ENCODE data around the gene HPD.

DNA sequence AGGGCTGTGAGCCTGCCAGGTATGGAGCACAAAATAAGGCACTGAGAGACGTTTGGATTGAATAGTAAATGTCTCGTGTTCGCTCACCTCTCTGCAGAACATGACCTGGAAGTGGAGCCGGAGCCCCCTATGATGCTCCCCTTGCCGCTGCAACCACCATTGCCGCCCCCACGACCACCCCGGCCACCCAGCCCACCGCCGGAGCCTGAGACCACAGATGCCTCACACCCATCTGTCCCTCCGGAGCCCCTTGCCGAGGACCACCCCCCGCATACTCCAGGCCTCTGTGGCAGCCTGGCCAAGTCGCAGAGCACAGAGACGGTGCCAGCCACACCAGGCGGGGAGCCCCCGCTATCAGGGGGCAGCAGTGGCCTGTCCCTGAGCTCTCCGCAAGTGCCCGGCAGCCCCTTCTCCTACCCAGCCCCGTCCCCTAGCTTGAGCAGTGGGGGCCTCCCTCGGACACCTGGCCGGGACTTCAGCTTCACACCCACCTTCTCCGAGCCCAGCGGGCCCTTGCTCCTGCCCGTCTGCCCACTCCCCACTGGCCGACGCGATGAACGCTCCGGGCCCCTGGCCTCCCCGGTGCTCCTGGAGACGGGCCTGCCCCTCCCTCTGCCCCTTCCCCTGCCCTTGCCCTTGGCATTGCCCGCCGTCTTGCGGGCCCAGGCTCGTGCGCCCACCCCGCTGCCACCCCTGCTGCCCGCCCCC lies 36.1 kb downstream of the HPD start:
- TF ChIP-seq, protein P1, sequence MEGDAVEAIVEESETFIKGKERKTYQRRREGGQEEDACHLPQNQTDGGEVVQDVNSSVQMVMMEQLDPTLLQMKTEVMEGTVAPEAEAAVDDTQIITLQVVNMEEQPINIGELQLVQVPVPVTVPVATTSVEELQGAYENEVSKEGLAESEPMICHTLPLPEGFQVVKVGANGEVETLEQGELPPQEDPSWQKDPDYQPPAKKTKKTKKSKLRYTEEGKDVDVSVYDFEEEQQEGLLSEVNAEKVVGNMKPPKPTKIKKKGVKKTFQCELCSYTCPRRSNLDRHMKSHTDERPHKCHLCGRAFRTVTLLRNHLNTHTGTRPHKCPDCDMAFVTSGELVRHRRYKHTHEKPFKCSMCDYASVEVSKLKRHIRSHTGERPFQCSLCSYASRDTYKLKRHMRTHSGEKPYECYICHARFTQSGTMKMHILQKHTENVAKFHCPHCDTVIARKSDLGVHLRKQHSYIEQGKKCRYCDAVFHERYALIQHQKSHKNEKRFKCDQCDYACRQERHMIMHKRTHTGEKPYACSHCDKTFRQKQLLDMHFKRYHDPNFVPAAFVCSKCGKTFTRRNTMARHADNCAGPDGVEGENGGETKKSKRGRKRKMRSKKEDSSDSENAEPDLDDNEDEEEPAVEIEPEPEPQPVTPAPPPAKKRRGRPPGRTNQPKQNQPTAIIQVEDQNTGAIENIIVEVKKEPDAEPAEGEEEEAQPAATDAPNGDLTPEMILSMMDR (conservative IDR thresholded peaks at IDR 0.05; ENCODE audit: low read depth, low read length): no peak
- TF ChIP-seq RFX5 (IDR thresholded peaks at IDR 0.05; ENCODE audit: low read depth, low read length) (no peak), SMC3 (IDR thresholded peaks at IDR 0.05; ENCODE audit: low read depth, low read length) (no peak), RAD21 (IDR thresholded peaks at IDR 0.05; ENCODE audit: low read length) (no peak), CHD1 (IDR thresholded peaks at IDR 0.05; ENCODE audit: low read depth, low read length) (no peak), MAFK (IDR thresholded peaks at IDR 0.05; ENCODE audit: low read depth, low read length) (no peak), POLR2A (IDR thresholded peaks at IDR 0.05; ENCODE audit: low read depth, low read length) (no peak), BHLHE40 (IDR thresholded peaks at IDR 0.05; ENCODE audit: low read depth, low read length) (no peak), CEBPB (IDR thresholded peaks at IDR 0.05; ENCODE audit: low read depth, low read length) (no peak), RCOR1 (IDR thresholded peaks at IDR 0.05; ENCODE audit: insufficient replicate concordance, low read length) (no peak)
- TF ChIP-seq, protein P2, sequence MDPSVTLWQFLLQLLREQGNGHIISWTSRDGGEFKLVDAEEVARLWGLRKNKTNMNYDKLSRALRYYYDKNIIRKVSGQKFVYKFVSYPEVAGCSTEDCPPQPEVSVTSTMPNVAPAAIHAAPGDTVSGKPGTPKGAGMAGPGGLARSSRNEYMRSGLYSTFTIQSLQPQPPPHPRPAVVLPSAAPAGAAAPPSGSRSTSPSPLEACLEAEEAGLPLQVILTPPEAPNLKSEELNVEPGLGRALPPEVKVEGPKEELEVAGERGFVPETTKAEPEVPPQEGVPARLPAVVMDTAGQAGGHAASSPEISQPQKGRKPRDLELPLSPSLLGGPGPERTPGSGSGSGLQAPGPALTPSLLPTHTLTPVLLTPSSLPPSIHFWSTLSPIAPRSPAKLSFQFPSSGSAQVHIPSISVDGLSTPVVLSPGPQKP (IDR thresholded peaks at IDR 0.05; ENCODE audit: borderline replicate concordance, low read depth, low read length): no peak
- TF ChIP-seq, protein P3, sequence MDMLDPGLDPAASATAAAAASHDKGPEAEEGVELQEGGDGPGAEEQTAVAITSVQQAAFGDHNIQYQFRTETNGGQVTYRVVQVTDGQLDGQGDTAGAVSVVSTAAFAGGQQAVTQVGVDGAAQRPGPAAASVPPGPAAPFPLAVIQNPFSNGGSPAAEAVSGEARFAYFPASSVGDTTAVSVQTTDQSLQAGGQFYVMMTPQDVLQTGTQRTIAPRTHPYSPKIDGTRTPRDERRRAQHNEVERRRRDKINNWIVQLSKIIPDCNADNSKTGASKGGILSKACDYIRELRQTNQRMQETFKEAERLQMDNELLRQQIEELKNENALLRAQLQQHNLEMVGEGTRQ (IDR thresholded peaks at IDR 0.05; ENCODE audit: low read depth, low read length): no peak
